Activated CD4-positive, alpha-beta T cell treated with anti-CD3 and anti-CD28 coated beads, Interleukin-2, amount 50 U/mL, for 24 hours (primary cell): ENCODE data around the gene ZNF653.
A peak's percentile ranks its signal among the peaks of the same experiment; 100 is the strongest.
"Not testable (repeated sequence)": the region's sequence is repeated elsewhere in the genome, so short reads cannot be mapped to it uniquely, and the experiment has no call there.

Experiments used
- DNase-seq, 2 donors: peaks; one replicate each; pipeline ENCODE4 v3.0.0-alpha.2; 2020; ENCODE audit warnings: low read depth in 1 of 2, low spot score in 1 of 2

The ZNF653 gene

GRCh38 chr19:11457115-11457514, 48.5 kb downstream of the ZNF653 start:
- no peak for DNase-seq

DNA sequence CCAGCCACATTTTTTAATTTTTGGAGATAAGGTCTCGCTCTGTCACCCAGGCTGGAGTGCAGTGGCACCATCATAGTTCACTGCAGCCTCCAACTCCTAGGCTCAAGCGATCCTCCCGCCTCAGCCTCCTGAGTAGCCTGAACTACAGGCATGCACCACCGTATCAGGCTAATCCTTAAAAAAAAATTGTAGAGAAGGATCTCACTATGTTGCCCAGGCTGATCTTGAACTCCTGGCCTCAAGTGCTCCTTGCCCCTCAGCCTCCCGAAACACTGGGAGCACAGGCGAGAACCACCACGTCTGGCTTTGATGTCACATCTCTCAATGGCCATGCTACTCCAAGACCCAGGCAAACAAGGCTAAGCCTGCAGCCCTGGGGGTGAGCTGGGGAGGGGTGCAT, 49.0 kb downstream of the ZNF653 start:
- no peak for DNase-seq

DNA sequence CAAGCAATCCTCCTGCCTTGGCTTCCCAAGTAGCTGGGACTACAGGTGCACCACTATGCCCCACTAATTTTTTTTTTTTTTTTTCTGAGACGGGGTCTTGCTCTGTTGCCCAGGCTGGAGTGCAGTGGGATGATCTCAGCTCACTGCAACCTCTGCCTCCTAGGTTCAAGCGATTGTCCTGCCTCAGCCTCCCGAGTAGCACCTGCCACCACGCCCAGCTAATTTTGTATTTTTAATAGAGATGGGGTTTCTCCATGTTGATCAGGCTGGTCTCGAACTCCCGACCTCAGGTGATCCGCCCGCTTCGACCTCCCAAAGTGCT, 50.4 kb downstream of the ZNF653 start:
- DNase-seq = not testable (repeated sequence)

DNA sequence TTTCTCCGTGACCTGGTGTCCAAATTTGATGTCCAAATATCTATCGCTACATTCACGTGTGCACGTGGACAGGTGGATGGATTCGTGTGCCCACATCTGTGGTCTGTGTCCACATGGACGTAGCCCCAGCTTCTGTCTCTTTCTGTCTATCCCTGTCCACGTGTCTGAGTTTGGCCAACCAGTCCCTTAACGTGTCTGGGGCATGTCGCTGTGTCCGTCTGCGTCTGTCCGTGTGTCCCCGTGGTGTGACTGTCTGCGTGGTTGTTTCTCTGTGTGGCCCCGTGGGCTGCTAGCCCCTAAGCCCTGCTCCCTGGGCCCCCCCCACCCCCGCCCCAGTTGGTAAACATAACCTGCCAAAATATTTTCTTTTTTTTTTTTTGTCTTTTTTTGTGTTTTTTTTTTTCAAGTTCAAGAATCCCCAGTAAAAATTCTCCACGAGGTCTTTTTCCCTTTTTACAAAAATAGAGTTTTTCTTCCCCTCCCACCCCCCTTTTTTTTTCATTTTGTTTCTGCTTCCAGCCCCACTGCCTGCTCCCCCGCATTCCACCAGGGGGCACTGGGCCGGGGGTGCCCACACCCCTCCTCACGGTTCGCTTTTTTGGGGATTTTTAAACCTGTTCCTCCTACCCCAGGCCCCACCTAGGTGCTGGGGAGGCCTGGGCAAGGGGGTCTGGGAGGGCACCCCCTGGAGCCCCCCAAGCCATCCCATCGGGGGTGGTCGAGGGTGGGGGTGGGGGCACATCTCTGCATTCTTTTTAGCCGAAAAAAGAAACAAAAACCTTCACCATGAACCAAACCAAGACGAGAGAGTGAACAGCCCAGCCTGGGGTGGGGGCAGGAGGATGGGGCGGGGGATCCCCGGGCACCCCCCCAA, 51.9 kb downstream of the ZNF653 start:
- no peak for DNase-seq

- no peak for DNase-seq
Observed at GRCh38 chr19:11452620-11453310, 52.9 kb downstream of the ZNF653 start.

- no peak for DNase-seq
Observed at GRCh38 chr19:11451871-11452619, 53.6 kb downstream of the ZNF653 start.

- DNase-seq = no peak
Observed at GRCh38 chr19:11451327-11451870, 54.2 kb downstream of the ZNF653 start.

DNA sequence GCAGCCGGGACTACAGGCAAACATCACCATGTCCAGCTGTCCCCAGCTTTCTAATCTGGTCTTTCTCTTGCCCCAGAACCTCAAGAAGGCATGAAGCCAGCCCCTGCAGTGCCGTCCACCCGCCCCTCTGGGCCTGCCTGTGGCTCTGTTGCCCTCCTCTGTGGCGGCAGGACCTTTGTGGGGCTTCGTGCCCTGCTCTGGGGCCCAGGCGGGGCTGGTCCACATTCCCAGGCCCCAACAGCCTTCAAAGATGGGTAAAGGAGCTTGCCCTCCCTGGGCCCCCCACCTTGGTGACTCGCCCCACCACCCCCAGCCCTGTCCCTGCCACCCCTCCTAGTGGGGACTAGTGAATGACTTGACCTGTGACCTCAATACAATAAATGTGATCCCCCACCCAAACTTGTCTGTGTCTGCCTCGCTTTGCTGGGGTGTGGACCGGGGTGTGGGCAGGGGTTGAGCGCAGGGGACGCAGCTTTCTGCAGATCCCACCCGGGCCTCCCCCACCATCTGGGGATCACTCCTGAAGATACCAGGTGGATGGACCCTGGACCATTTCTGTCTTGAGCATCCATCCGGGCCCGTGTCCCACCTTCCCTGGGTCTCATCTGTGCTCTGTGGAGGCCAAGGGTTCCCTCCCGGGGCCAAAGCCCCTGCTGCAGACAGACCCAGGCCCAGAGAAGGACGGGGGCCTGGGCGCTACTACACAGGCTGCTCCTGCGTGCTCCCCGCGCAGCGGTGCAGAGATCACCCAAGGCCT, 54.9 kb downstream of the ZNF653 start:
- DNase-seq = no peak

DNA sequence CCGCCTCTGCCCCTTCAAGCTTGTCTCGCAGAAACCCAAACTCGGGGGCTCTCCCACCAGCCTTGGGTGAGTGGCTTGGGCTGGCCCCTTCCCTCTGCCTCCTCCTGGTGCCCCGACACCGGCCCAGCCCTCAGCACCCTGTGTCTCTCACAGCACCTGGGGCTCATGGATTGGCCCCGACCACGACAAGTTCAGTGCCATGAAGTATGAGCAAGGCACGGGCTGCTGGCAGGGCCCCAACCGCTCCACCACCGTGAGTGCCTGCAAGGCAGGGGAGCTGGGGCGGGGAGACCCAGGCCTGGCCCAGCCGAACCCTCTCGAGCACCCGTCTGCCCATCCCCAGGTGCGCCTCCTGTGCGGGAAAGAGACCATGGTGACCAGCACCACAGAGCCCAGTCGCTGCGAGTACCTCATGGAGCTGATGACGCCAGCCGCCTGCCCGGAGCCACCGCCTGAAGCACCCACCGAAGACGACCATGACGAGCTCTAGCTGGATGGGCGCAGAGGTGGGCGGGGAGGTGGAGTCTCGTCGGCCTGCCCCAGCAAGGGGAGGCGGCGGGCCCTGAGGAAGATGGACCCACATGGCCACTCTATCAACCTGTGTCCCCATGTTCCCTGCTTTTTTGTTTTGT, 56.6 kb downstream of the ZNF653 start:
- no peak for DNase-seq

DNA sequence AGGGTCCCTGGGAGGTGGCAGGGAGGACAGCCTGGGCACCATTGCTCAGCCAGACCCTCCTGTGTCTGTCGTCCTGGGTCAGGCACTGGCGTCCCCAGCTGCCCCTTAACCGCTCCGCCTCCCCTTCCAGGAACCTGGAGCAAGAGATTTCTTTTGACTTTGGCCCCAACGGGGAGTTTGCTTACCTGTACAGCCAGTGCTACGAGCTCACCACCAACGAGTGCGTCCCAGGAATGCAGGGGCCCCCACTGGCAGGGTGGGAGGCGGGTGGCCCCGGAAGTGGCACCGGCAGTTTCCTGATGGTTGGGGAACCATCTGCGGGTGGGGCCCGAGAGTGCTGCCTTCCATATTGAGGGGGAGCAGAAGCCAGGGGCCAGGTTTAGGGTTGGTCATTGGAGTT, 57.2 kb downstream of the ZNF653 start:
- no peak for DNase-seq

- DNase-seq = no peak
Observed at GRCh38 chr19:11447347-11448262, 58.0 kb downstream of the ZNF653 start.

DNA sequence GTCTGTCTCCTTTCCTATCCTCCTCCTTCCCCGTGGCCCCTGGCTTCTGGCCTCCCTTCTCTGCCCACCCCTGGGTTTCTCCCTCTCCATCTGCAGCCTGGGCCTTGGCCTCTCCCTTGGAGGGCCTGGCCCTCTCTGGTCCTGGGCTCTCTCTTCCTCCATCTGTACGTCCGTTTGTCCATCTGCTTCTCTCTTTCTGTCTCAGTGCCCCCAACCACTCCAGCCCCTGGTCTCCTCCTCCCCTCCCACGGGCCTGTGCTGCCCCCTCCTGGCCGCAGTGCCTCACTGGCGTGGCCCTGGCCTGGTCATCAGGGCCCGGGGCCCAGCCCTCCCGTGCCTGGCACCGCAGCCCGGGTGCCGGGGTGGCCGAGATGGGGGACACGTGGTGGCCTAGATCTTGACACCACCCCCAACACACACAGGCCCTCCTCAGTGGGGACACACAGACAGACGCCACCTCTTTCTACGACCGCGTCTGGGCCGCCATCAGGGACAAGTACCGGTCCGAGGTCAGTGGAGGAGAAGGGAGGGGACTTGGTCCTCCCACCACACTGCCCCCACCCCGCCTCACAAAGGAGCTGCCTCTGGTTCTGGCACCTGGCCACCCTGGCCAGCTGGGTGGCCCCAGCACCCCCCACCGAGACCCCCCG, 58.9 kb downstream of the ZNF653 start:
- DNase-seq = peak; percentile 16 to 20

- no peak for DNase-seq
Observed at GRCh38 chr19:11446271-11446651, 59.4 kb downstream of the ZNF653 start.

GRCh38 chr19:11445141-11445540, 60.5 kb downstream of the ZNF653 start:
- no peak for DNase-seq

GRCh38 chr19:11444059-11444458, 61.6 kb downstream of the ZNF653 start:
- DNase-seq = no peak

- no peak for DNase-seq
Observed at GRCh38 chr19:11437955-11438354, 67.7 kb downstream of the ZNF653 start.

DNA sequence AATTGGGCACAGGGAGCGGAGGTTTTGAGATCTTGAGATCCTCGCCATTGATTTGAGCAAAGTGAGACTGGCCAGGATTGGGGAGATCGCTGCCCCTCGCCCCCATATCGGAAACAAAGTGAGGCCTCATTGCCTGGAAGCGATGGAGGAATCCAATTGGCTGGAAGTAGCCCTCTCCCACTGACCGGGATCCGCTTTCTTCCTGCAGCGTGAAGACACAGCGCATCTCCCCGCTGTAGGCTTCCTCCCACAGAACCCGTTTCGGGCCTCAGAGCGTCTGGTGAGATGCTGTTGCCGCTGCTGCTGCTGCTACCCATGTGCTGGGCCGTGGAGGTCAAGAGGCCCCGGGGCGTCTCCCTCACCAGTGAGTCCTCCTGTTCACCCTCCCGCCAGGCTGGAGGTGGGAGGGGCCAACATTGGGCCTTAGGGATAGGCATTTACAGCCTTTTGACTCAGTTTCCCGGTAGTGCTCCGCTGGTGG, 69.8 kb downstream of the ZNF653 start:
- peak in 1 of 2 donors; percentile 12 for DNase-seq

GRCh38 chr19:11435057-11435832, 70.4 kb downstream of the ZNF653 start, which contains the start of the genes ODAD3 and PRKCSH:
Gene ODAD3, minus strand, starts transcription at chr19:11435121. Its CDS starts 105 bp downstream, at chr19:11435016.
Gene PRKCSH, plus strand, starts transcription at chr19:11435635. Its CDS starts 483 bp downstream, at chr19:11436118.
- peak; percentile 96 to 100 for DNase-seq
